ENCODE data around the gene ARRB1. TPM values are rescaled to one million over a fixed set of nuclear protein-coding genes. Genes with fewer than 3 reads are reported as not detected.

ARRB1 gene
- total and polyA plus RNA-seq, 2 of the 13 experiments (the other 11 are each of a cell fraction or from before 2014, with no cell fraction given): 22.5 to 35.7 TPM

DNA sequence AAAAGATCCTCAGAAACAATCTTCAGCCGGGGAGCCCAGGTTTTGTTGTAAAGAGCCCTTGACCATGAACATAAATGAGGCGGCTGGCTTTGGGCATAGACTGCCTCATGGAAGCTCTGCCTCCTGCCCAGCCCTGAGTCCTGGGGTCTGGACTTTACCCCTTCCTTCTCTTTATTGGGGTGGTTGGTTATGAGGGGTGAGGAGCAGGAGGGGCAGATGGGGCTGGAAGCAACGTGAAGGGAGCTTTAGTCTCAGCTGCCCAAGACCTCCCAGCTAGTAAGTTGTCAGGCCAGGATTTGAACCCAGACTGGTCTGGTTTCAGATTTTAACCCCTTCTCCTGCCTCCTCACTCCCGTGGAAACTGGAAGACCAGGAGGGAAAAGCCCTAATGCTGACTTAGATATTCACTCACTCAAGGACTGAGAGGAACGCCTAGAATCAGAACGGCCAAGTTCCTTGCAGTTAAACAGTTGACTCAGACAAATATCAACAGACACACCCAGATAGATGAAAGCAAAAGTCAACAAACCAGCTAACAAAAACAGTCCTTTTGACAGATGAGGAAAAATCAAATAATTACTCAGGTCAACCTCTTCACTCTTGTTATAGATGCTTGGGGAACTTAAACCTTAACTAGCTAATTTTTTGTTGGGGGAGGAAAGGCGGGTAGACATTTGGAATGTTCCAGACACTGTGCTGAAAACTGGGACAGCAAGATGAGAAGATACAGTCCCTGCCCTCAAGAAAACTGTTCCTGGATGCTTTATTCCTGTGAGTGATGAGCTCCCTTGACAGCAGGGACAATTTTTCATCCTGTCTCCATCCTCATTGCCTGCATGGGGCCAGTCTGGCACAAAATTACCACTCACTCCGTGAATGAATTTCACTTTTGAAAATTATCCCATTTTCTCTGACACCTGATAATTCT is 20.8 kb upstream of the ARRB1 start (continued):
- TF ChIP-seq ZNF484 (CRISPR knock-in tag; IDR thresholded peaks at IDR 0.05; ENCODE audit: borderline replicate concordance, low read depth) (no peak), EEA1 (CRISPR knock-in tag; IDR thresholded peaks at IDR 0.05; ENCODE audit: borderline replicate concordance) (no peak), STAG1 (CRISPR knock-in tag; IDR thresholded peaks at IDR 0.05) (no peak), IKZF4 (CRISPR knock-in tag; IDR thresholded peaks at IDR 0.05; ENCODE audit: borderline replicate concordance, low read depth, not compliant biosample characterization) (no peak), NPAS2 (CRISPR knock-in tag; IDR thresholded peaks at IDR 0.05; ENCODE audit: borderline replicate concordance) (no peak), DNMT1 (CRISPR knock-in tag; IDR thresholded peaks at IDR 0.05) (no peak), SMARCC2 (IDR thresholded peaks at IDR 0.05) (no peak), SMAD3 (CRISPR knock-in tag; IDR thresholded peaks at IDR 0.05) (no peak), ZNF720 (CRISPR knock-in tag; IDR thresholded peaks at IDR 0.05) (no peak), IRX3 (CRISPR knock-in tag; IDR thresholded peaks at IDR 0.05; ENCODE audit: borderline replicate concordance, low read depth) (no peak), TCF7 (IDR thresholded peaks at IDR 0.05; ENCODE audit: low read depth) (peak; percentile 81), AGO1 (IDR thresholded peaks at IDR 0.05; ENCODE audit: low read depth, low read length, poor library complexity, severe bottlenecking) (no peak), MTA1 (CRISPR knock-in tag; IDR thresholded peaks at IDR 0.05; ENCODE audit: borderline replicate concordance) (no peak), NFIC (IDR thresholded peaks at IDR 0.05; ENCODE audit: low read length) (peak; percentile 79; the same call in 1 of the 2 replicates), SNRNP70 (IDR thresholded peaks at IDR 0.05; ENCODE audit: low read depth, low read length) (no peak), POLR2AphosphoS5 (IDR thresholded peaks at IDR 0.05; ENCODE audit: low read depth, low read length) (no peak), KLF15 (CRISPR knock-in tag; IDR thresholded peaks at IDR 0.05; ENCODE audit: borderline replicate concordance) (no peak)
- TF ChIP-seq, protein P1, sequence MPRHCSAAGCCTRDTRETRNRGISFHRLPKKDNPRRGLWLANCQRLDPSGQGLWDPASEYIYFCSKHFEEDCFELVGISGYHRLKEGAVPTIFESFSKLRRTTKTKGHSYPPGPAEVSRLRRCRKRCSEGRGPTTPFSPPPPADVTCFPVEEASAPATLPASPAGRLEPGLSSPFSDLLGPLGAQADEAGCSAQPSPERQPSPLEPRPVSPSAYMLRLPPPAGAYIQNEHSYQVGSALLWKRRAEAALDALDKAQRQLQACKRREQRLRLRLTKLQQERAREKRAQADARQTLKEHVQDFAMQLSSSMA (CRISPR knock-in tag; IDR thresholded peaks at IDR 0.05): no peak
- TF ChIP-seq, protein P2, sequence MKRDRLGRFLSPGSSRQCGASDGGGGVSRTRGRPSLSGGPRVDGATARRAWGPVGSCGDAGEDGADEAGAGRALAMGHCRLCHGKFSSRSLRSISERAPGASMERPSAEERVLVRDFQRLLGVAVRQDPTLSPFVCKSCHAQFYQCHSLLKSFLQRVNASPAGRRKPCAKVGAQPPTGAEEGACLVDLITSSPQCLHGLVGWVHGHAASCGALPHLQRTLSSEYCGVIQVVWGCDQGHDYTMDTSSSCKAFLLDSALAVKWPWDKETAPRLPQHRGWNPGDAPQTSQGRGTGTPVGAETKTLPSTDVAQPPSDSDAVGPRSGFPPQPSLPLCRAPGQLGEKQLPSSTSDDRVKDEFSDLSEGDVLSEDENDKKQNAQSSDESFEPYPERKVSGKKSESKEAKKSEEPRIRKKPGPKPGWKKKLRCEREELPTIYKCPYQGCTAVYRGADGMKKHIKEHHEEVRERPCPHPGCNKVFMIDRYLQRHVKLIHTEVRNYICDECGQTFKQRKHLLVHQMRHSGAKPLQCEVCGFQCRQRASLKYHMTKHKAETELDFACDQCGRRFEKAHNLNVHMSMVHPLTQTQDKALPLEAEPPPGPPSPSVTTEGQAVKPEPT (CRISPR knock-in tag; IDR thresholded peaks at IDR 0.05; ENCODE audit: low read depth): no peak
- TF ChIP-seq, protein P3, sequence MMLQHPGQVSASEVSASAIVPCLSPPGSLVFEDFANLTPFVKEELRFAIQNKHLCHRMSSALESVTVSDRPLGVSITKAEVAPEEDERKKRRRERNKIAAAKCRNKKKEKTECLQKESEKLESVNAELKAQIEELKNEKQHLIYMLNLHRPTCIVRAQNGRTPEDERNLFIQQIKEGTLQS (CRISPR knock-in tag; IDR thresholded peaks at IDR 0.05): peak; percentile 53; the same call in 1 of the 2 replicates
- TF ChIP-seq, protein P4, sequence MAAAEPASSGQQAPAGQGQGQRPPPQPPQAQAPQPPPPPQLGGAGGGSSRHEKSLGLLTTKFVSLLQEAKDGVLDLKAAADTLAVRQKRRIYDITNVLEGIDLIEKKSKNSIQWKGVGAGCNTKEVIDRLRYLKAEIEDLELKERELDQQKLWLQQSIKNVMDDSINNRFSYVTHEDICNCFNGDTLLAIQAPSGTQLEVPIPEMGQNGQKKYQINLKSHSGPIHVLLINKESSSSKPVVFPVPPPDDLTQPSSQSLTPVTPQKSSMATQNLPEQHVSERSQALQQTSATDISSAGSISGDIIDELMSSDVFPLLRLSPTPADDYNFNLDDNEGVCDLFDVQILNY (CRISPR knock-in tag; conservative IDR thresholded peaks at IDR 0.05): no peak
- TF ChIP-seq, protein P5, sequence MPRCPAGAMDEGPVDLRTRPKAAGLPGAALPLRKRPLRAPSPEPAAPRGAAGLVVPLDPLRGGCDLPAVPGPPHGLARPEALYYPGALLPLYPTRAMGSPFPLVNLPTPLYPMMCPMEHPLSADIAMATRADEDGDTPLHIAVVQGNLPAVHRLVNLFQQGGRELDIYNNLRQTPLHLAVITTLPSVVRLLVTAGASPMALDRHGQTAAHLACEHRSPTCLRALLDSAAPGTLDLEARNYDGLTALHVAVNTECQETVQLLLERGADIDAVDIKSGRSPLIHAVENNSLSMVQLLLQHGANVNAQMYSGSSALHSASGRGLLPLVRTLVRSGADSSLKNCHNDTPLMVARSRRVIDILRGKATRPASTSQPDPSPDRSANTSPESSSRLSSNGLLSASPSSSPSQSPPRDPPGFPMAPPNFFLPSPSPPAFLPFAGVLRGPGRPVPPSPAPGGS (CRISPR knock-in tag; IDR thresholded peaks at IDR 0.05): no peak
